B cell (primary cell): ENCODE data around the gene SLC39A11.

Source experiments
- CTCF ChIP-seq: fragments of 200-600 bp; IDR thresholded peaks from one replicate; pipeline ENCODE4 v1.8.0; 2022; ENCODE audit warnings: antibody characterized with exemption, mild to moderate bottlenecking
- EZH2 ChIP-seq: IDR thresholded peaks from 2 replicates; pipeline ENCODE4 v1.6.1; 2012; ENCODE audit warnings: borderline replicate concordance, low read depth, mild to moderate bottlenecking, moderate library complexity, low read length; ENCODE audit not compliant: insufficient read depth, poor library complexity, severe bottlenecking

GRCh38 chr17:73091770-73092522 lies 542 bp downstream of the SLC39A11 start:
- TF ChIP-seq CTCF (no peak), EZH2 (no peak)
